Stimulated activated CD4-positive, alpha-beta T cell treated with anti-CD3 and anti-CD28 coated beads, Interleukin-4, amount 100 ng/mL, for 1 hour (primary cell): ENCODE results near the gene ANO6.

Source experiments
- DNase-seq: peaks from one replicate; pipeline ENCODE4 v3.0.0-alpha.2; 2020

Gene ANO6

DNA sequence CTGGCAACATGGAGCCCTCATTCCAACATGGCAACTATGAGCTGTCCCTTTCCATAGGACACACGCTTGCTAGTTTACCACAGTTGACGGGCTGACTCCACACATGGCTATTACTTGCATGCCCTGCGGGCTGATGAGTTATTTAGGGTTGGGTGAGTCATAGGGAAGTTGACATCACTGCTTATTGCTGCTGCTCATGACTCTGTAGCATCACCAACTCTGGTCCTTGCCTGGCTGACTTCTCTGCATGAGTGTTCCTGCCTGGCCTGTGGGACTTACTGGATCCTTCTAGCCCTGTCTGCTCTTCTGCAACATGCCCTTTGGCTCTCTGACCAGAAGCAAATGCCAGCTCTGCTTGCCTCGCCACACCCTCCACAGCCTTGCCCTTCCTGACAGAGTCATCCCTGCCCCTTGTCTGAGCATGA lies 199.5 kb downstream of the ANO6 start:
- no peak for DNase-seq

DNA sequence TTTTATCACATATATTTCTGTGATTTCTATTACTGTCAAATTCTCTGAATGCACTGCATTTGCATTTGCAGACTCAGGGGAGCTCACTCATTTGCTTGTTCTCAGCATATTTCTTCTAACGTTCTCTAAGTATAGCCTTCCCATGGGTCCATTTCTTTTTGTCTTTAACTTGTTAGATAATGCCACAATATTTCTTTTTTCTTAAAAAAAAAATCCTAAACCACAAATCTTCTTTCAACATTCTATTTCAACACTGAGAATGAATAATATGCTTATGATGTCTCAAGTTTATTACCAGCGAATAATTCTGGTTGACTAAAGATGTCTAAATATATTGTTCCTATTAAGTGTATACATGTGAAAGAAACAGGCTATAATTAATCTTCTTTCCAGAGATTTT lies 200.2 kb downstream of the ANO6 start:
- no peak for DNase-seq

DNA sequence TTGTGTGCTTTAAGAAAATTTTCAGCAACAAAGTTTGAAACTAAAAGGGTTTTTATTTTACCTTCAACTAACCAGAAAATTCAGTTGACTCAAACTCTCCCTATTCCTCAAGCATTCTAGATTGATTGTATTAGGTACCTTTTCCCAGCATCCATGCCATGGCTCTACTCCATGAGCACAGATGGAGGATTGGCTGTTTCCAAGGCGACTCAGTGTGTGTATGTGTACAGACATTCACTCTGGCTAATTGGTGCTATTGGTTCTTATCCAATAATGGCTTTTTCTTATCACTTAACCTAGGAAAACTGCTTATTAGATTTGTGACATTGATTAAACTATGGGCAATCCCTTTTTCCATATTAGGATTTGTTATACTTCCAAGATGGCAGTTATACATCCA lies 202.6 kb downstream of the ANO6 start:
- no peak for DNase-seq

DNA sequence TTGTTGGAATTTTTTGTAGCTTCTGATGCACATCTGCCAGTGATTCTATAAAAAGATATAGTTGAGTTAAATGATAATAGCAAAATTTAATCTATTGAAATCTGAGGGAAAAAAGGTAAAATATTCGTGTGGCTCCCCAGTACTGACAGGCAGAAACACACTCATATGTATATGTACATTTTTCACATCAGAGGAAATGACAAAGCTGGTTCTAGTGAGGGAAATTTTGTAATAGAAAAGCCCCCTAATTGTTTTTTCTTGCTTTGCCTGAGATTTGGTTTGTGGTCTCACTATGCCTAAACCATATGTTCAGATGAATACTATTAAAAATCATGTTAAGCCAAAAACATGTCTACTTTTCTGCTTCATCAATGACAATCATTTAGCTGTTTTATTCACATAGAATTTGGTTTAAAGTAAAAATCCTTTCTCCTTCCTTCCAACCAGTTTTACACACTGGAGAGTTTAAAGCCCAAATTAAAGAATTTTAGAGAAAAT lies 203.5 kb downstream of the ANO6 start:
- DNase-seq: no peak

DNA sequence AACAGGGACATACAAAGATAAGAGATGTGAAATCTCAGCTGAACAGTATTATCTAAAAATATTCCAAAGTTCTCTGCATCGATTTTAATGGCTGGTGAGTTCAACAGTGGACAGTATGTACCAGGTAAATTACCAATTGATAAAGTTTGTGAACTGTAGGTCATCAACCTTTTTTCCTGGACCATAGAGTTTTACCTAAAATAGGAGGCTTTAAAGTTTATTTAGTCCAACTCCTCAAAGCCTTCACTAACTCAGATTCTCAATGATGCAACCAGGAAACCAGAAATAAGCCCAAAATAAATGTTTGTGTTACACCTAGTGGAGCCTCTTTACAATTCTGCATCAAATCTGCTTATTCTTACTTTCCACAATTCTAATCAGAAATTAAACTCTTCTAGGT lies 205.8 kb downstream of the ANO6 start:
- no peak for DNase-seq

DNA sequence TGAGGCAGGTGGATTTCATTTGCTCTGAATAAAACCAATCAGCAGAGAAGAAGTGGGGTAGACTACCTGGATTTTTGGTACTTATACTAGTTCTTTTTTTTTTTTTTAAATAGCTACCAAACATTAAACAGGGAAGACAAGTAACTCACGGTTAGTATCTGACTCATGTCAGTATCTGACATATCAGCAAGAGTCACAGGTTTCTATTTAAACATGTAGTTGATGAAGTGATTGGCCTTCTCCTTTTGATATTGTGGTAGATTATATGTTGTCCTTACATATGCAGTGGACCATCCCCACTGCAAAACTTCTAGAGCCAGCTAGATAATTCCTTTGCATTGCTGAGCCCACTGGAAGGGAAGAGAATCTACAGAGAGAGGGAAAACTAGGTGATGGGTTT lies 208.0 kb downstream of the ANO6 start:
- no peak for DNase-seq

DNA sequence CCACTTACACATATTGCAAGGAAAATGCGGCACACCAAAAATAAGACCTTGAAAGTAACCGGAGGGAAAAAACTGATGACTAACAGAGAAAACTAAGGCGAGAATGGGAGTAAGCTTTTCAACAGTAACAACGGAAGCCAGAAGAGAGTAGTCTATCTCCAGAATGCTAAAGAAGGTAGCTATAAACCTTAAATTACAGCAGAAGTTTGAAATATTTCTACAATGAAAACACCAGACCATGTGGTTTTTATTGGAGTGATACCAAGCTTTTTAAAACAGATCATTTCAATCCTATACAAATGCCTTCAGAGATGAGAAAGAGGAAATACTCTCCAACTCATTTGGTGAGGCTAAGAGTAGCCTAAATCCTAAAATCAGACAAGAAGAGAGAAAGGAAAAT lies 209.5 kb downstream of the ANO6 start:
- no peak for DNase-seq

DNA sequence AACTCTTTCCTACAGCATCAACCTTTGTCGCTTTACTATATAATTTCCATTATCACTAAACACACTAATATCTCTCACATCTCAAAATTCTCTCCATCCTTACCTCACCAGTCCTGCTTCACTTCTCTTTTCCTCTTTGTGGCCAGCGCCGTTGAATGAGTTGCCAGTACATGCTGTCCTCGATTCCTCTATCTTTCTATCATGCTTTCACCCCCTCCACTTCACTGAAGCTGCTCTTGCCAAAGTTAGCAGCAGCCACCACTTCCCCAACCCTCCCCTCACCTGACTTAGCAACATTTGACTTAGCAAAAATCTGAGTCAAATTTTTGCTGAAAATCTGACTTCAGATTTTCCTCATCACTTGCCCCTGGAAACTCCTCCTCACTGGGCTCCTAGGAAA lies 210.4 kb downstream of the ANO6 start:
- no peak for DNase-seq

DNA sequence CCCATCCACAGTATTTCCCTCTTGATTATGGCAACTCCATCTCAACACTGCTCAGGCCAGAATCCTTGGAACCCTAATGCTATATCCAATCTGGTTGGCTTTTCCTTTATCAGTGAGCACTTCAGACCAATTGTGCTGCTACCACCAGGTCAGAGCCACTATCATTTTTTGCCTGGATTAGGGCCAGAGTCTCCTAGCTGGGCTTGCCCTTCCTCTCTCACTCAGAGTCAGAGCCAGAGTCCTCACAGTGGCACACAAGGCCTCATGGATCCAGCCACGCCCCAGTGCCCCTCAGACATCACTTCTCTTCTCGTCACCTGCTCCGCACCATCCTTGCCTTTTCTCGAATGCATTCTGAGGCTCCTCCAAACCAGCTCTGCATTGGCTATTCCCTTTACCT lies 211.1 kb downstream of the ANO6 start:
- DNase-seq: no peak

DNA sequence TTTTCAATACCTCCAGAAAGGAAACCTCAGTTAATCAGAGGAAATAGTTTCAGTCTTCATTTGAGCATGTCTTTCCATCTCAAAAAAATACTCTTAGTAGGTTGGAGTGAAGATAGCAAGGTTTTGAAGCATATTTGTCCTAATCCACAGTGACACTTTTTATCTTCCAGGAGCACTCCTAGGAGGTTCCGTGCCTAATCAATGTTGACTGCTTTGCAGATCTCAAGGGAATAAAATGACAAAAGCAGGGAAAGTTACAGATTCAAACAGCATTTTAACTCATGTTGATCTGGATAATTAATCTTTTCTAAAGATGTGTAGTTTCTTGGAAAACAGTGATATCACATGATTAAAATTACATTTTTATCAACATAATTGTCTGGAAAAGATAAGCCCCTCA lies 213.9 kb downstream of the ANO6 start:
- DNase-seq: no peak

DNA sequence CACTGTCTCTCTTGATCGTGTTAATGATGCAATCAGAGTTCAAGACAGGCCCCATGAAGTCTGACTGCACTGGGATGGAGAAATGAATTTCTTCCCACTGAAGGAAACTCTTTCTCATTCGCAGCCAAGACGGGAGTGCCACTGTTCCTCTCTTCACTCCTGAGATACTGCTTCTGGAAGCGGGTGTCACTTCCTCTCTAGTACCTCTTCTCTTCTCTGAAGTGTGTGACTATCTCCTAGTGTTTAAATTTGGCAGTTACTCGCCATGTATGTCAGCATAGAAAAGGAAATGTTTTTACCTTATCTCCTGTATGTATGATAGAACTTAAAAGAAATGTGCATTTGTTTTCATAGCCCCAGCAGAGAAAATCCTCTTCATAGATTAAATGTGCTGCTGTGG lies 215.2 kb downstream of the ANO6 start:
- no peak for DNase-seq

DNA sequence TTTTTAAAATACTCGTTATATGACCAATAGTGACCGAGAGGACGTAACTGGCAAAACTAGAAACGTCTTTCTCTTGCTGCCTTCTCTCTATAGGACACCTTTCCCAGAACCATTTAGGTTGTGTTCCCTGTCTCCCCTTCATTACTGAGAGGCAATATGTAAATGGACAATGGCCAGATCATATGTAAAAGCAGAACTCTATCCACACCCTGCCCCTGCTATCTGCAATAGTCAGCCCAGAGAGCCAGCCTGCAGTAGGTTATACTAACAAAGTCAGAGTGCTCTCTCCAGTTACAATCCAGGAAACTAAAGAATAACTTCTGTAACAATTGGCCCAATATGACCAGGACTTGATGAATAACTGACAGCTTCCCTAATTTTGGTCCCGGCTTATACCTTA lies 216.8 kb downstream of the ANO6 start:
- no peak for DNase-seq

DNA sequence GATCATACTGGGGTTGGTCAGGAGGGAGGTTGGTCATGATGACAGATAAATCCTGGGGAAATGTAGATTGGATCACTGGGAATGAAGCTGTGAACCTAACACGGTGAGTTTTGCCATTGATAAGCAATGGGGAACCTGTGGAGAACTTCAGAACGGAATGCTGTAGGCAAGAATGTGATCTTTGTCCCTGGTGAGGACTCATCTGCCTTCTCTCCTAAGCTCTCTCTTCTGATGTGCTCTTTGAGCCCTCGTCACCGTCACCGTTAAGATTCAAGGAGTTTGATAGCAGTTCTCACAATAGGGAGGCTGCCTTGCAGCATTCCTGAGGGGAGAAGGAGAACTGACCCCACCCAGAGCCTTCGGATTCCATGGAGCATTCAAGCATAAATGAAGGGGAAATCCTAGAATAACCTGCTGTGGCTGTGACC lies 217.6 kb downstream of the ANO6 start:
- no peak for DNase-seq

DNA sequence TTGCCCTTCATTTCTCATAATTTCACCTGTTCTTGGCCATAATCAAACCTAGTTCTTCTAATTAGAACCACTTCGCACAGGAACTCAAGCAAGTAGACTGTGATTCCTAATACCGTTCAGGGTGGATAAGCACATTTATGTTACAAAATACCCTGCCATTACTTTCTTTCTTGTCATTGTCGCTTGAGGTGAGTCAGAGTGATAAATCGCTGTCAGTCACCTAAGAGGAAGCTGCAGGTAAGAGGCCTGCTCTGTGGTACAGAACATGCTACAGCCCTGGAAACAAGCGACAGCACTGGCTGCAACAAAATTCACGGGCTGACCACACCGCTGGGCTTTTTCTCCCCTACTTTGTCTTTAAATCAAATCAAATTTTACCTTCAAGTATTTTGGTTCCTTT lies 218.2 kb downstream of the ANO6 start:
- no peak for DNase-seq

DNA sequence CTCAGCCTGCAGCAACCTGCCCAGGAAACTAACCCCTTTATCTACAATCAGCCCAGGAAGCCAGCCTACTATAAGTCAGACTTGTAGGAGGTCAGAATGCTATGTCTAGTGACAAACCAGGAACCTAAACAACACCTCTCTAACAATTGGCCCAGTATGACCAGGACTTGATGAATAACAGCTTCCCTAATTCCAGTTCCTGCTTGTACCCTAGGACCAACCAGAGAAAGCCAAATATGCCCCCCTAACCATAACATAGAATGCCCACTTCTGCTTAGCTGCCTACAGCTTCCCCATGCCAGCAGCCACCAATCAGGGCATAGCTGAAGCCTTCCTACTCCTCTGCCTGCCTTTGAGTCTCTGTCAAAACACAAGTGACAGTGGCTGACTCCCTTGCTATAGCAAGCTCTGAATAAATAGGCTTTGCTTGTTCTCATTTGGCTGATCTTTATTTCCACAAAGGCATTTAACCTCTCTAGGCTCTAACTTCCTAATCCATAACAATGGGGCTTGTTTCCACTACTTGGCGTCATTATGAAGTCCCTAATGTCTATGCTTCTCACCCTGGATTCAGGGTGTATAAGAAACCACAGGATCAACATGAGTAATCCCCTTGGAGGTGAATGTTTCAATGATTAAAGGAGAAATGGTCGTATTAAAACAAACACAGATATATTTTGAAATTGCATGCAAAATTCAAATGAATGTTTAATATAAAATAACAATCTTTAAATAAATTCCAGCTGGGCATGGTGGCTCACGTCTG lies 220.2 kb downstream of the ANO6 start:
- DNase-seq: no peak

DNA sequence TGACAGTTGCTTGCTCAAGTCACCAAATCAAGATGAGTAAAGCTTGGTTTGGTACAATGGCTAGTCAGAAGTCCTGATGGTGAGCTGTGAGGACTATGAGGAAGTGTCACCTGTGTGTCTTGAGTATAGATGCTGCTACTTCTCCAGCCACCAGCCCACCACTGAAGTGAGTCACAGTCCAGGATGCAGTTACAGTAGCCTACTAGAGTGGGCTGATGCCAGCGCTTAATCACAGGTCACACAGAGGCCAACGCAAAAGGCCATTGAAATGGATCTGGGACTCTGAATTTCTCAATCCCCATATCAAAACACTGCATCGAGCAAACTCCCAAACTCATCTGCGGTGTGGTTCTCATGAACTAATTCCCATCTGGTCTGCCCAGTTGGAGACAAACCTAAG lies 223.1 kb downstream of the ANO6 start:
- no peak for DNase-seq

DNA sequence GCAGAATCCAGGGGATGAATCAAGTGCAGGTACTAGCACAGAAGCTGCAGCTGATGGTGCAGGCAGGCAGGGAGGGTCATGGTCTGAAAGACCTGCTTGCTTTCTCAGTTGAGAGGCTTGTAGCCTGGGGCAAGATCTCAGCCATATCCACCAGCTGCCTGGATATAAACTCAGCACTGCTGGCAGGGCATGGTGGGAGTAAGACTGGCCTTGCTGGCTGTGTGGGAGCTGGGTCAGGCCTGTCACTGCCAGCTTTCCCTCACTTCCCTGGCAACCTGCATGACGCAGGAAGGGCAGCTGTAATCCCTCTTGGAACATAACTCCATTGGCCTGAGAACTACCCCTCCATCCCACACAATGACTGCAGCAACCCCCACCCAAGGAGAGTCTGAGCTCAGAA lies 230.1 kb downstream of the ANO6 start:
- DNase-seq: no peak

DNA sequence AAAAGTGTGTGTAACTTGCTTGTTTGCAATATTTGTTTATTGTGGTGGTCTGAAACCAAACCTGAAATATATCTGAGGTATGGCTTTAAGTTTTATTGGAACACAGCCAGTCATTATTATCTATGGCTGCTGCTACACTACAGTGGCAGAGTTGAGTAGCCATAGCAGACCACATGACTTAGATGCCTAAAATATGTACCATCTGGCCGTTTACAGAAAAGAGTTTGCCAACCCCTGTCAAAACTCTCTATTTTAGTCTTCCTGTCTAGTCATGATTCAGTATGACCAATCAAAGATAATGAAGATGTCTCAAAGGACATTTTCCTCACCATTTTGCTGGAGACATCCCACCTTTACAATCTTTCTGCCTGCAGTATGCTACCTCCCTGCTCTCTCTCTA lies 242.3 kb downstream of the ANO6 start:
- no peak for DNase-seq

DNA sequence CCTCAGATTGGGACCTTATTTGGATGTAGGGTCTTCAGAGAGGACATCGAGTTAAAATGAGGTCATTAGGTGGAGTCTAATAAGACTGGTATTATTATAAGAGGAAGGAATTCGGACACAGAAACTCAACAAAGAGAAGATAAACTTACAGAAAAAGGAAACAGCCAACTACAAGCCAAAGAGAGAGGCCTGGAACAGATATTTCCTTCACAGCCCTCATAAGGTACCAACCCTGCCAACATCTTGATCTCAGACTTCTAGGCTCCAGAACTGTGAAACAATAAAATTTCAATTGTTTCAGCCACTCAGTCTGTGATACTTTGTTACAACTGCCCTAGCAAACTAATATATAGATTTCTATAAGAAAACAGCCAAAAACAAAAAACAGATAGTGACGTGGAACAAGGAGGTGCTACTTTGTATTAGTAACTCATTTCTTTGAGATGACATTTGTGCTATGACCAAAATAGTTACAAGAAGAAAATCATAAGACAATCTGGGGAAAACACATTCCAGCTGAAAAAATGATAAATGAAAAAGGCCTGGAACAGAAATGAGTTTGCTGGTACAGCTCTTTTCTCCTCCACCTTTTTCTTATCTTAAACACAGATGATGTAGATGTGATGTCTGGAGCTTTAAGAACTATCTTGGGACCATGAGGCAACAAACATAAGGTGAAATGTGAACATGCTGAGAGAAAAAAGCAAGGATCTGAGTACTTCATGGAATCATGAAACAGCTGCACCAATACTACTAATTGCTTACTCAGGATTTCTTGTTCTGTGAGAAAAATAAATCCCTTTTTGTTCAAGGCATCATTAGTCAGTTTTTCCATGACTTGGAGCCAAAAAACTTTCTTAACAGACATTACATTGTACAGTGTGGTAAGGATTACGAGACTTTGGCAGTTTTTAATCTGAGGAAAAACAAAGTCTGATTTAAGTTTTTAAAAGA lies 243.2 kb downstream of the ANO6 start:
- DNase-seq: no peak

DNA sequence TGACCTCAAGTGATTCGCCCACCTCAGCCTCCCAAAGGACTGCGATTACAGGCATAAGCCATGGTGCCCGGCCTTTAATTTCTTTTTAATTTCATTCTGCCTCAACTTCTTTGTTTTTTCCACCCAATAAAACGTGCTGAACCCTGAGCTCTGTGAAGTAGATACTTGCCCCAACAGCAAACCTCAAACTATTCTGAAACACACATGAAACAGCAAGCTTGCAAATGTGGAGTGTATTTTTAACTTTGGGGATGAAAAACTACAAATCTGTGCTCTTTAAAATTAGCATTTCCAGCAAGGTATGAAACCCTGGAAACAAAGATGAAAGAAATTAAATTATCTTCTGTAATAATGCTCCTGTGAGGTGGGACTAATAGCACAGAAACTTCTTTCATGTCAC lies 246.6 kb downstream of the ANO6 start:
- no peak for DNase-seq

DNA sequence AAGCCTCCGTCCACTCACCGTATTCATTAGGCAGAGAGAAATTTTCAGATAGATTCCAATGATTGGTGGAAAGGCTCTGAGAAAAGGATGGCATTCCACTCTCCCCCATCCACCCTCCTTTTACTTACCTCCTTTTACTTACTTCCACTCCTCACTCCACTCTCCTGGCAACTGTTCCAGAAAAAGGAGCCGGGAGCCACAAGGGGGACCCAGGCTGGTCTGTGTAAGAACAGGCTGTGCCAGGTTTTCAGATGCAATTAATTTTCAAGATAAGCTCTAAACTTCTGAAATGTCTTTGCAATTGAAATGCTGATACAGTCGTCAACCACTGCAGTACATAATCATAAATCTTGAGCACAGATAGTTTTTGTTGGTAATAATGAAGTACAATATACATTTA lies 248.8 kb downstream of the ANO6 start:
- DNase-seq: no peak

DNA sequence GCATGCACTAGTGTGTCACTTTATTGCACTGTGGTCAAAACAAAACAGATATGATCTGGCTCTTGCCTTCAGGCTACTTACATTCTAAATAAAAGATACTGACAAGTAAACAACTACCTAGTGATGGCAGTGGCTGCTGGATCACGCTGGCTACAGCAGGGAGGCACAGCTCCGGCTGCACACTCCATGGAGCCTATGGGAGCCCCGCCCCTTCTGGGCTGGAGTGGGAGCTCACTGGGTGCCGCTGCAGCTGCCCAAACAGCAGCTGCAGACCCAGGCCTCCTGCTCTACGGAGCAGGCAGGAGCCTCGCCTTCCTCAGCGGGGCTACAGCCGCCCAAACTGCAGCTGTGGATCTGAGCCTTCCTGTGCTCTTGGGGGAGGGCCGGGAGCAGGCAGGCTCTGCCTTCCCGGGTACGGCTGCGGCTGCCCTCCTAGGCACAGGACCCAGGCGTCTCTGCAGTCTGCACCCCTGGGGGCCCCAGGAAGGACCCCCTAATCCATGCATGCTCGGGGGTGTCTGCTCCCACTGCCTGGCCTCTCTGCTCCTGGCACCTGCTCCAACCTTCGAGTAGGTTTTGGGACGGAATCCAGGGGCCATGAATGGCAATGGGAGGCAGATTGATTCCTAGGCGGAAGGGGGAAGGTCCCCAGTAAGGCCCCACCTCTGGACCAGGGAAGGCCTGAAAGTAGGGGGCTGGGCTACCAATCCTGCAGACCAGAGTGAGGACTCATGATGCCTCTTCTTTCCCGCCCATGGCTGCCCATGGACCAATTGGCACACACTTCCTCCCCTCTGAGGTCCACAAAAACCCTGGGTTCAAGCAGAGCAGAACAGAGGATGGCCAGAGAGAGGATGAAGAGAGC lies 253.1 kb downstream of the ANO6 start:
- no peak for DNase-seq

DNA sequence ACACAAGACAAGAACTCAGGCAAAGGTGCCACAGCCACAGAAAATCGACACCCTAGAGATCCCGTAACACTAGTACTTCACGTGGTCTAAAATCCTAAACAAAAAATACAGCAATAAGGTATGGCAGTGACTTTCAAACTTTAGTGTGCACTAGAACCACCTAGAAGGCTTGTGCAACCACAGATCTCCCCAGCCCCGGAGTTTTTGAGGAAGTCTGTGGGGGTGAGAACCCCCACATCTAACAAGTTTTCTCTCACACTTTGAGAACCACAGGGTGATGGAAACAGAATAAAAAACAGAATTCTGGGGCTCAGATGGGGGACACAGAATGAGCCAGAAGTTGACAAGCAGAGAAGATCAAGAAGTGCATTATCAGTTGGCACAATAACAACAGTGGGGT lies 254.0 kb downstream of the ANO6 start:
- DNase-seq: no peak
